ENCODE results near the gene MYO1E.

Gene MYO1E

GRCh38 chr15:59304034-59304795 is 68.5 kb downstream of the MYO1E start:
- Histone ChIP-seq H3K27ac (no peak overlapping the region), H3K27me3 (ENCODE audit: insufficient read depth, low read depth, severe bottlenecking) (no peaks in the 10 kb centered on the region)

DNA sequence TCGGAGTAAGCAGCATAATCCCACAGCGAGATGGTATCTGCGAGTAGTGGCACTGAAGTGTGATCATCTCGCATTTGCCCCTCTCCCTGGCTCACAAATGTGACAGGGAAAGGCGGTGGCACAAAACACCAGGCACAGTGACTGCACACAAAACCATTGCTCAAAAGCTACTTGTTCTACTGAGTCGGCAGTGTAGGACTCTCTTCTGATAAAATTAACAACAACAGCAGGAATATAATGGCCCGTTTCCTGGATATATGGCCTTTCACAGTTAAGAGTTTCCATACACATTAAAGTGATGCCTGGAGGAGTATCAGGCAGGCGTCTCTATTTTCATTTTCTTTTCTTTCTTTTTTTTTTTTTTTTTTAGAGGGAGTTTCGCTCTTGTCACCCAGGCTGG is 69.0 kb downstream of the MYO1E start:
- no peak for TF ChIP-seq CTCF (IDR thresholded peaks at IDR 0.05; ENCODE audit: low read depth, low read length)
- no peaks in the 10 kb centered on the region for H3K9me3 ChIP-seq (ENCODE audit: severe bottlenecking)
- H3K36me3 ChIP-seq = no peaks in the 10 kb centered on the region
- no peak overlapping the region for H3K4me3 ChIP-seq (ENCODE audit: low read depth, low read length)
- DNase-seq = no peak
- no peak overlapping the region for H3K27ac ChIP-seq
- H3K27me3 ChIP-seq (ENCODE audit: insufficient read depth, low read depth, severe bottlenecking) = no peaks in the 10 kb centered on the region

More at GRCh38 chr15:59304034-59304795, 68.5 kb downstream of the MYO1E start:
- no peaks in the 10 kb centered on the region for H3K9me3 ChIP-seq (ENCODE audit: severe bottlenecking)
- DNase-seq = no peak
- no peaks in the 10 kb centered on the region for H3K36me3 ChIP-seq
- H3K4me3 ChIP-seq (ENCODE audit: low read depth, low read length) = no peak overlapping the region
- TF ChIP-seq CTCF (IDR thresholded peaks at IDR 0.05; ENCODE audit: low read depth, low read length) = no peak

DNA sequence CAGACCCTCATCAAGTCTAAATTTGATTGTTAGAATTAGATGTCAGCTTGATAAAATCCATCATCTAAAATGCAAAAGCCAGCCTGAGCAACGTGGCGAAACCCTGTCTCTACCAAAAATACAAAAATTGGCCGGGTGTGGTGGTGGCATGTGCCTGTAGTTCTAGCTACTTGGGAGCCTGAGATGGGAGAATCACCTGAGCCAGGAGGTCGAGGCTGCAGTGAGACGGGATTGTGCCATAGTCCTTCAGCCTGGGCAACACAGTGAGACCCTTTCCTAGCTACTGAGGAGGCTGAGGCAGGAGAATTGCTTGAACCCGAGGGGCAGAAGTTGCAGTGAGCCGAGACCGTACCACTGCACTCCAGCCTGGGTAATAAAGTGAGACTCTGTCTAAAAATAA is 69.5 kb downstream of the MYO1E start:
- Histone ChIP-seq H3K9me3 (ENCODE audit: severe bottlenecking) (no peaks in the 10 kb centered on the region), H3K4me3 (ENCODE audit: low read depth, low read length) (no peak overlapping the region), H3K27me3 (ENCODE audit: insufficient read depth, low read depth, severe bottlenecking) (no peaks in the 10 kb centered on the region), H3K36me3 (no peaks in the 10 kb centered on the region), H3K27ac (no peak overlapping the region)
- TF ChIP-seq CTCF (IDR thresholded peaks at IDR 0.05; ENCODE audit: low read depth, low read length) = no peak
- DNase-seq = no peak

GRCh38 chr15:59301527-59301926 is 71.1 kb downstream of the MYO1E start:
- Histone ChIP-seq H3K27me3 (ENCODE audit: insufficient read depth, low read depth, severe bottlenecking) (no peaks in the 10 kb centered on the region), H3K27ac (no peak overlapping the region), H3K36me3 (no peaks in the 10 kb centered on the region), H3K4me3 (ENCODE audit: low read depth, low read length) (no peak overlapping the region), H3K9me3 (ENCODE audit: severe bottlenecking) (no peaks in the 10 kb centered on the region)
- TF ChIP-seq CTCF (IDR thresholded peaks at IDR 0.05; ENCODE audit: low read depth, low read length) = no peak
- no peak for DNase-seq

- no peak for DNase-seq
- H3K27me3 ChIP-seq (ENCODE audit: insufficient read depth, low read depth, severe bottlenecking) = no peaks in the 10 kb centered on the region
- H3K9me3 ChIP-seq (ENCODE audit: severe bottlenecking) = no peaks in the 10 kb centered on the region
- no peaks in the 10 kb centered on the region for H3K36me3 ChIP-seq
- no peak overlapping the region for H3K27ac ChIP-seq
- no peak overlapping the region for H3K4me3 ChIP-seq (ENCODE audit: low read depth, low read length)
- no peak for TF ChIP-seq CTCF (IDR thresholded peaks at IDR 0.05; ENCODE audit: low read depth, low read length)
Measured at GRCh38 chr15:59300618-59301139, 72.0 kb downstream of the MYO1E start.
